Adipose tissue (tissue), 3 donors: ENCODE results near the gene KCNN1. TPM values are rescaled to one million over a fixed set of nuclear protein-coding genes. Genes with fewer than 3 reads are reported as not detected.

Source experiments
- H3K27ac ChIP-seq: one replicate; pipeline ENCODE4 v1.5.1; 2013; ENCODE audit warnings: low read depth, low read length
- WGBS, 3 donors: extraction: QIAGEN DNeasy Blood & Tissue Kit; methylation state at CpG; one replicate each; pipeline ENCODE4 v1.1.7; 2013; 5-methylcytosine and 5-hydroxymethylcytosine counted together
- polyA plus RNA-seq, 3 donors: library from polyadenylated mRNA; stranded (reverse); fragments of 200-250 nt; gene quantifications; one replicate each; pipeline ENCODE4 v1.2.3, GENCODE V29; 2013
- donor health status: healthy with polysubstance abuse.
- donor health status: Bipolar disorder and iron deficiency.
- donor health status: healthy.

The KCNN1 gene
- polyA plus RNA-seq, 3 donors, result 0.06 to 0.34 TPM; not detected in 1

- WGBS, 3 donors, result 69 to 72% (median 70%) methylated on average over 7 of the region's 7 CpGs
- H3K27ac ChIP-seq, result no peak overlapping the region
Measured at GRCh38 chr19:18045307-18046050, 78.6 kb downstream of the KCNN1 start.

GRCh38 chr19:18046059-18046718 lies 79.3 kb downstream of the KCNN1 start:
- WGBS, 3 donors, result 68 to 79% (median 75%) methylated on average over 14 of the region's 14 CpGs
- H3K27ac ChIP-seq, result no peak overlapping the region

- WGBS, 3 donors, result 22 to 36% (median 33%) methylated on average over 10 of the region's 10 CpGs
- no peak overlapping the region for H3K27ac ChIP-seq
Measured at GRCh38 chr19:18049385-18049784, 82.5 kb downstream of the KCNN1 start.

Other genes with a start within 250 kb of the KCNN1 start
- 10 to 100 TPM; 11.0 to 27.8 (median 13.9) TPM for gene MAP1S, start 247.6 kb upstream of the KCNN1 start, polyA plus RNA-seq
- gene FCHO1, start 215.6 kb upstream of the KCNN1 start, polyA plus RNA-seq, result 1 to 10 TPM in 2 of 3 donors, under 1 TPM in 1; 0.76 to 2.2 (median 1.8) TPM
- 1 to 10 TPM in 1 of 3 donors, under 1 TPM in 2; 0.55 to 3.1 (median 0.67) TPM for gene B3GNT3, start 172.0 kb upstream of the KCNN1 start, polyA plus RNA-seq
- under 1 TPM in 2 of 3 donors, not detected in 1; 0.33 to 0.45 TPM for gene INSL3, start 145.6 kb upstream of the KCNN1 start, polyA plus RNA-seq
- 10 to 100 TPM in 1 of 3 donors, 1 to 10 TPM in 2; 1.9 to 11.1 (median 9.7) TPM for gene JAK3, start 119.1 kb upstream of the KCNN1 start, polyA plus RNA-seq
- gene RPL18A, start 107.2 kb upstream of the KCNN1 start, polyA plus RNA-seq, result 1,000 to 10,000 TPM; 2,749 to 3,693 (median 2,955) TPM
- 1 to 10 TPM in 1 of 3 donors, under 1 TPM in 1, not detected in 1; 0.06 to 2.6 TPM for gene SLC5A5, start 95.2 kb upstream of the KCNN1 start, polyA plus RNA-seq
- 100 to 1,000 TPM in 2 of 3 donors, 10 to 100 TPM in 1; 77.4 to 149 (median 111) TPM for gene CCDC124, start 34.1 kb upstream of the KCNN1 start, polyA plus RNA-seq
- gene ARRDC2, start 41.1 kb downstream of the KCNN1 start, polyA plus RNA-seq, result 10 to 100 TPM; 11.1 to 48.6 (median 15.4) TPM
- 1 to 10 TPM in 1 of 3 donors, under 1 TPM in 2; 0.31 to 1.2 (median 1.00) TPM for gene IL12RB1, start 119.8 kb downstream of the KCNN1 start, polyA plus RNA-seq
- gene MAST3, start 130.7 kb downstream of the KCNN1 start, polyA plus RNA-seq, result 10 to 100 TPM in 1 of 3 donors, 1 to 10 TPM in 2; 3.5 to 10.8 (median 5.5) TPM
- gene PIK3R2, start 186.1 kb downstream of the KCNN1 start, polyA plus RNA-seq, result 1 to 10 TPM; 1.4 to 5.2 (median 1.6) TPM
- gene IFI30, start 206.7 kb downstream of the KCNN1 start, polyA plus RNA-seq, result 100 to 1,000 TPM in 1 of 3 donors, 10 to 100 TPM in 2; 30.8 to 205 (median 70.3) TPM
- gene MPV17L2, start 226.1 kb downstream of the KCNN1 start, polyA plus RNA-seq, result 10 to 100 TPM in 2 of 3 donors, 1 to 10 TPM in 1; 8.0 to 14.6 (median 10.6) TPM
- gene RAB3A, start 236.9 kb downstream of the KCNN1 start, polyA plus RNA-seq, result 1 to 10 TPM in 2 of 3 donors, under 1 TPM in 1; 1.00 to 5.2 (median 1.5) TPM